Esophagus squamous epithelium (tissue), 4 donors: ENCODE data around the gene WNT4.

Experiments
- CTCF ChIP-seq, 6 experiments: fragments of 450-650 bp in 4 of 6; fragments of 200-600 bp in 2 of 6; sonication (generic) in 2 of 6; IDR thresholded peaks; one replicate each; pipeline ENCODE4 v1.5.1; 2016 to 2019; ENCODE audit warnings: antibody characterized with exemption in 6 of 6, mild to moderate bottlenecking in 4 of 6, moderate library complexity in 4 of 6
- POLR2A ChIP-seq, 4 donors: fragments of 450-650 bp; IDR thresholded peaks; one replicate each; pipeline ENCODE4 v1.6.1; 2017; ENCODE audit warnings: antibody characterized with exemption in 4 of 4, mild to moderate bottlenecking in 4 of 4, moderate library complexity in 3 of 4

- TF ChIP-seq CTCF (IDR thresholded peaks at IDR 0.05) (no peak), POLR2A (IDR thresholded peaks at IDR 0.05) (no peak)
These were observed 37.9 kb downstream of the WNT4 start for GRCh38 chr1:22104865-22105437.
